Mammary epithelial cell (primary cell): ENCODE measurements around the gene CD58.
"Not testable (repeated sequence)": the region's sequence is repeated elsewhere in the genome, so short reads cannot be mapped to it uniquely, and the experiment has no call there.

Experiments used
- EZH2 ChIP-seq: IDR thresholded peaks from 2 replicates; pipeline ENCODE4 v1.6.1; 2012; ENCODE audit warnings: low read length, inconsistent platforms, borderline replicate concordance
- TF ChIP-seq, protein P1 (sequence below), 2 donors: IDR thresholded peaks in 1 of 2; conservative IDR thresholded peaks in 1 of 2; 2 replicates each; pipeline ENCODE4 v1.5.1; 2011 to 2012; ENCODE audit warnings: inconsistent platforms in 2 of 2, low read length in 2 of 2, mild to moderate bottlenecking in 2 of 2, control low read depth in 1 of 2, low read depth in 1 of 2; ENCODE audit not compliant: insufficient read depth in 1 of 2; ENCODE audit errors: extremely low read depth in 1 of 2

- not testable (repeated sequence) for TF ChIP-seq EZH2
- TF ChIP-seq, protein P1, sequence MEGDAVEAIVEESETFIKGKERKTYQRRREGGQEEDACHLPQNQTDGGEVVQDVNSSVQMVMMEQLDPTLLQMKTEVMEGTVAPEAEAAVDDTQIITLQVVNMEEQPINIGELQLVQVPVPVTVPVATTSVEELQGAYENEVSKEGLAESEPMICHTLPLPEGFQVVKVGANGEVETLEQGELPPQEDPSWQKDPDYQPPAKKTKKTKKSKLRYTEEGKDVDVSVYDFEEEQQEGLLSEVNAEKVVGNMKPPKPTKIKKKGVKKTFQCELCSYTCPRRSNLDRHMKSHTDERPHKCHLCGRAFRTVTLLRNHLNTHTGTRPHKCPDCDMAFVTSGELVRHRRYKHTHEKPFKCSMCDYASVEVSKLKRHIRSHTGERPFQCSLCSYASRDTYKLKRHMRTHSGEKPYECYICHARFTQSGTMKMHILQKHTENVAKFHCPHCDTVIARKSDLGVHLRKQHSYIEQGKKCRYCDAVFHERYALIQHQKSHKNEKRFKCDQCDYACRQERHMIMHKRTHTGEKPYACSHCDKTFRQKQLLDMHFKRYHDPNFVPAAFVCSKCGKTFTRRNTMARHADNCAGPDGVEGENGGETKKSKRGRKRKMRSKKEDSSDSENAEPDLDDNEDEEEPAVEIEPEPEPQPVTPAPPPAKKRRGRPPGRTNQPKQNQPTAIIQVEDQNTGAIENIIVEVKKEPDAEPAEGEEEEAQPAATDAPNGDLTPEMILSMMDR (conservative IDR thresholded peaks at IDR 0.05 in 1 of 2, IDR thresholded peaks at IDR 0.05 in 1 of 2; ENCODE audit: extremely low read depth in 1 of 2, insufficient read depth in 1 of 2, low read depth in 1 of 2, low read length in 2 of 2) = not testable (repeated sequence)
Measured at GRCh38 chr1:116617808-116618207, 47.0 kb upstream of the CD58 start.
